ENCODE results near the gene KANSL1. TPM values are rescaled to one million over a fixed set of nuclear protein-coding genes. Genes with fewer than 3 reads are reported as not detected.
A peak's percentile ranks its signal among the peaks of the same experiment; 100 is the strongest.

The KANSL1 gene
- total RNA-seq, 1 experiment from 2014 or later = 83.0 TPM

DNA sequence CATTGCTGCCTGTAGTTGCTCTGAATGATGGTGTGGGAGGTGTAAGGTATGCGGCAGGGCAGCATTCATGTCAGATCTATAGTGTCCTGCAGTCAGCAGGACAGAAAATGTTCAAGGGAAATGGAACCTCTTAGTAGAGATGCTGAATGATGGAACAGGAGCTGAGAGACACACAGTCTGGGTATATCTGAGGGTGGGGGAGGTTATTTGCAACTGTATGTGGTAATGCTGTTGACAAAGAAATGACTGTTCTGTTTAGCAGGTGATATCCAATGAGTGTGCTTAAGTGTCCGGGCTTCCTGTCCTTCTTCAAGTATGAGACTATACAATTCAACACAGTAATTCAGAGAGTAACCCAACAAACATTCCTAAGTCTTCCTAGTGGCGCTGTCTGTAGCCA, 147.6 kb downstream of the KANSL1 start:
- Histone ChIP-seq H3K36me3 (ENCODE audit: control insufficient read depth, insufficient read depth, low read length) (peaks cover 6% of the 10 kb centered on the region), H3K27me3 (replicated peaks; ENCODE audit: control insufficient read depth, insufficient read depth, low read length) (no peaks in the 10 kb centered on the region), H3K9me3 (no peaks in the 10 kb centered on the region), H3K4me1 (no peaks in the 10 kb centered on the region), H3K4me3 (ENCODE audit: low read depth, low read length) (no peak overlapping the region)
- Mint-ChIP-seq H3K36me3 (ENCODE audit: insufficient read depth, unreplicated experiment) (peaks cover 89% of the 10 kb centered on the region), H3K27me3 (ENCODE audit: insufficient read depth, unreplicated experiment) (no peaks in the 10 kb centered on the region), H3K4me3 (ENCODE audit: unreplicated experiment) (no peak overlapping the region), H3K9me3 (ENCODE audit: unreplicated experiment) (no peaks in the 10 kb centered on the region), H3K4me1 (ENCODE audit: low read depth, unreplicated experiment) (peaks cover 18% of the 10 kb centered on the region), H3K27ac (ENCODE audit: unreplicated experiment) (no peak overlapping the region)
- intact Hi-C loops (cut with micrococcal nuclease; ENCODE audit: unreplicated experiment) = no loop called here
- no TSS peak for BruUV-seq (replicated peaks)
- TF ChIP-seq CTCF (IDR thresholded peaks at IDR 0.05; ENCODE audit: insufficient read depth in 1 of 2, low read depth in 1 of 2, low read length in 1 of 2, severe bottlenecking in 1 of 2, unreplicated experiment in 1 of 2) = no peak
- CTCF ChIA-PET = interaction anchor here (2.3 to 2.5 kb wide), 3 partner anchors 12 to 166 kb away, joined by 10 to 32 read pairs (median 32); partner anchors contain the start of gene KANSL1
- POLR2A ChIA-PET = interaction anchor here (0.8 kb wide), 1 partner anchor 167 kb away, joined by 3 read pairs; no protein-coding TSS in a partner anchor
- DNase-seq = no peak

DNA sequence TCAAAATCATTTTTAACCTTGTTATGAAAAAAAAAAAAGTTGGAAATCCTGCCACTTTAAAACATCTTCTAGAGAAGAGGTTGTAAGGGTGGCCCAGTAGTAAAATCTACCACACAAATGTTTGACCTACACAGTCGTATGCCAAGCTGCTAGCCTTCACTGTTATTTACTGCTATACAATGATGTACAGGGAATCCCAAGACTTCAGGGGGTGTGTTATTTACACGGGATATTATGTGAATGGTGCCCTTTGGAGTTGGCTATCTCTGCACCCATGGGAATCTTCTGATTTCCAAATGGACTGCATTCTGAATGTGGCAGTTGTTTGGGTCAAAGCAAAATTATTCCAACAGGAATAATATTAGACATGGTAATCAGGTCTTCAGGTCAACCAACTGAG, 148.2 kb downstream of the KANSL1 start:
- Histone ChIP-seq H3K4me3 (ENCODE audit: low read depth, low read length) (no peak overlapping the region), H3K27me3 (replicated peaks; ENCODE audit: control insufficient read depth, insufficient read depth, low read length) (no peaks in the 10 kb centered on the region), H3K9me3 (no peaks in the 10 kb centered on the region), H3K4me1 (no peaks in the 10 kb centered on the region), H3K36me3 (ENCODE audit: control insufficient read depth, insufficient read depth, low read length) (peaks cover 7% of the 10 kb centered on the region)
- Mint-ChIP-seq H3K27me3 (ENCODE audit: insufficient read depth, unreplicated experiment) (no peaks in the 10 kb centered on the region), H3K36me3 (ENCODE audit: insufficient read depth, unreplicated experiment) (peaks cover 89% of the 10 kb centered on the region), H3K4me3 (ENCODE audit: unreplicated experiment) (no peak overlapping the region), H3K4me1 (ENCODE audit: low read depth, unreplicated experiment) (peaks cover 18% of the 10 kb centered on the region), H3K27ac (ENCODE audit: unreplicated experiment) (no peak overlapping the region), H3K9me3 (ENCODE audit: unreplicated experiment) (no peaks in the 10 kb centered on the region)
- CTCF ChIA-PET = interaction anchor here (0.7 to 2.5 kb wide), 9 partner anchors 12 to 167 kb away, joined by 3 to 32 read pairs (median 5); partner anchors contain the start of gene KANSL1
- DNase-seq = no peak
- intact Hi-C loops (cut with micrococcal nuclease; ENCODE audit: unreplicated experiment) = loop anchor here (1.0 kb wide), 4 partner anchors 43 to 167 kb away; partner anchors contain the start of gene KANSL1
- POLR2A ChIA-PET = interaction anchor here (0.8 to 1.1 kb wide), 2 partner anchors 148 to 168 kb away, joined by 3 to 5 read pairs; partner anchors contain the start of gene KANSL1
- no TSS peak for BruUV-seq (replicated peaks)
- TF ChIP-seq CTCF (IDR thresholded peaks at IDR 0.05; ENCODE audit: insufficient read depth in 1 of 2, low read depth in 1 of 2, low read length in 1 of 2, severe bottlenecking in 1 of 2, unreplicated experiment in 1 of 2) = no peak

DNA sequence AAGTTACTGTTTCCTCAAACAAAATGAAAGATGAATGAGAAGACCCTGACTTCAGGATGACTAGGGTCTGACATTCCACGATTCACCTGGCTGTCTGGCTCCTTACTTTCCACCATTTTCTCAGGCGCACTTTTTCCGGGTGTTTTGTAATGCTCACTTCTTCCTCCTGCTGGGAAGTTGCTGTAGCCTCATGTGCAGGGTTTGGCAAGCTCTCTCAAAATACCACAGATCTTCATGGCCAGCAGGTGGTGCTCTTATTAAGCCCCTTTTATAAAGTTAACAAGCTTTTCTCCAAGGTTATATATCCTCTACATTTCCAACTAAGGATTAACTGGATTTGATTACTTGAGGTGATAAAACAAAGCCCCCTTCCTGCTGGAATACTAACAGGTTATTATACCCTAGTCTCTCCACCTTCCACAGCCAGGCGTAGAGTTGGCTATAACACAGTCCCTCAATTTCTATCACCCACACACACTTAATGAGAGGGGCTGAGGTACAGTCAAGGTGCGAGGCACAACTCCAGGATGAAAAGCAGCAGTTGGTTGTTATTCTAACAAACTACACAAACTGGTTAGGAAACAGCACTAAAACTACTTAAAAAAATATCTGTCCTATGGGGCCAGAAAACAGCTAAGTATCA, 148.8 kb downstream of the KANSL1 start:
- Histone ChIP-seq H3K9me3 (no peaks in the 10 kb centered on the region), H3K4me1 (no peaks in the 10 kb centered on the region), H3K27me3 (replicated peaks; ENCODE audit: control insufficient read depth, insufficient read depth, low read length) (no peaks in the 10 kb centered on the region), H3K36me3 (ENCODE audit: control insufficient read depth, insufficient read depth, low read length) (peaks cover 5% of the 10 kb centered on the region), H3K4me3 (ENCODE audit: low read depth, low read length) (no peak overlapping the region)
- BruUV-seq (replicated peaks) = no TSS peak
- no peak overlapping the region for H3K4me3 Mint-ChIP-seq (ENCODE audit: unreplicated experiment)
- H3K36me3 Mint-ChIP-seq (ENCODE audit: insufficient read depth, unreplicated experiment) = peaks cover 89% of the 10 kb centered on the region
- peak; percentile 79 to 84 for TF ChIP-seq CTCF (IDR thresholded peaks at IDR 0.05; ENCODE audit: insufficient read depth in 1 of 2, low read depth in 1 of 2, low read length in 1 of 2, severe bottlenecking in 1 of 2, unreplicated experiment in 1 of 2)
- ChIA-PET POLR2A (interaction anchor here (1.1 kb wide), 1 partner anchor 149 kb away, joined by 5 read pairs; the partner anchor contains the start of gene KANSL1), CTCF (interaction anchor here (0.7 to 2.5 kb wide), 13 partner anchors 10 to 168 kb away, joined by 3 to 32 read pairs (median 5); partner anchors contain the start of gene KANSL1)
- DNase-seq = peak; percentile 67 to 72
- intact Hi-C loops (cut with micrococcal nuclease; ENCODE audit: unreplicated experiment) = loop anchor here (1.0 kb wide), 4 partner anchors 42 to 168 kb away; partner anchors contain the start of gene KANSL1
- H3K9me3 Mint-ChIP-seq (ENCODE audit: unreplicated experiment) = no peaks in the 10 kb centered on the region
- no peak overlapping the region for H3K27ac Mint-ChIP-seq (ENCODE audit: unreplicated experiment)
- no peaks in the 10 kb centered on the region for H3K27me3 Mint-ChIP-seq (ENCODE audit: insufficient read depth, unreplicated experiment)
- peaks cover 18% of the 10 kb centered on the region for H3K4me1 Mint-ChIP-seq (ENCODE audit: low read depth, unreplicated experiment)
